ENCODE results near the gene RPS6KC1.
A peak's percentile ranks its signal among the peaks of the same experiment; 100 is the strongest.
"Not testable (repeated sequence)": the region's sequence is repeated elsewhere in the genome, so short reads cannot be mapped to it uniquely, and the experiment has no call there.

RPS6KC1 gene

GRCh38 chr1:213111502-213111901 is 60.5 kb downstream of the RPS6KC1 start:
- no peak for DNase-seq

- not testable (repeated sequence) for DNase-seq
Measured at GRCh38 chr1:213112723-213113122, 61.7 kb downstream of the RPS6KC1 start.

- DNase-seq: peak in 1 of 2 donors; percentile 1
Measured at GRCh38 chr1:213117699-213118180, 66.7 kb downstream of the RPS6KC1 start.

GRCh38 chr1:213119794-213120193 is 68.8 kb downstream of the RPS6KC1 start:
- DNase-seq: no peak

- DNase-seq: no peak
Measured at GRCh38 chr1:213120386-213120785, 69.3 kb downstream of the RPS6KC1 start.

GRCh38 chr1:213120961-213121360 is 69.9 kb downstream of the RPS6KC1 start:
- no peak for DNase-seq

GRCh38 chr1:213122514-213122929 is 71.5 kb downstream of the RPS6KC1 start:
- DNase-seq: no peak

- no peak for DNase-seq
Measured at GRCh38 chr1:213123087-213123486, 72.0 kb downstream of the RPS6KC1 start.

- no peak for DNase-seq
Measured at GRCh38 chr1:213123536-213123935, 72.5 kb downstream of the RPS6KC1 start.

GRCh38 chr1:213124590-213124989 is 73.5 kb downstream of the RPS6KC1 start:
- DNase-seq: no peak

- DNase-seq: no peak
Measured at GRCh38 chr1:213125643-213126042, 74.6 kb downstream of the RPS6KC1 start.

- no peak for DNase-seq
Measured at GRCh38 chr1:213127074-213127473, 76.0 kb downstream of the RPS6KC1 start.

GRCh38 chr1:213131851-213132655 is 81.0 kb downstream of the RPS6KC1 start:
- DNase-seq: no peak

GRCh38 chr1:213135572-213135971 is 84.5 kb downstream of the RPS6KC1 start:
- DNase-seq: no peak

- no peak for DNase-seq
Measured at GRCh38 chr1:213136190-213136917, 85.3 kb downstream of the RPS6KC1 start.

GRCh38 chr1:213138391-213138790 is 87.3 kb downstream of the RPS6KC1 start:
- no peak for DNase-seq

GRCh38 chr1:213138892-213139291 is 87.9 kb downstream of the RPS6KC1 start:
- no peak for DNase-seq

GRCh38 chr1:213148905-213149304 is 97.9 kb downstream of the RPS6KC1 start:
- no peak for DNase-seq

- not testable (repeated sequence) for DNase-seq
Measured at GRCh38 chr1:213150090-213150489, 99.0 kb downstream of the RPS6KC1 start.

GRCh38 chr1:213154056-213154685 is 103.1 kb downstream of the RPS6KC1 start:
- DNase-seq: no peak

GRCh38 chr1:213159376-213159775 is 108.3 kb downstream of the RPS6KC1 start:
- DNase-seq: no peak

GRCh38 chr1:213160442-213160841 is 109.4 kb downstream of the RPS6KC1 start:
- not testable (repeated sequence) for DNase-seq

- no peak for DNase-seq
Measured at GRCh38 chr1:213162338-213162737, 111.3 kb downstream of the RPS6KC1 start.

- no peak for DNase-seq
Measured at GRCh38 chr1:213162862-213163261, 111.8 kb downstream of the RPS6KC1 start.
